Activated effector memory CD4-positive, alpha-beta T cell treated with Interleukin-2 at 50 U/mL for 16 hours (primary cell): Measurements from ENCODE around the gene SEMA4F.

Source experiments
- DNase-seq: peaks from one replicate; pipeline ENCODE4 v3.0.0-alpha.2; 2020

Gene SEMA4F

GRCh38 chr2:74668087-74668486 lies 14.0 kb downstream of the SEMA4F start:
- no peak for DNase-seq

- DNase-seq = no peak
Observed at GRCh38 chr2:74670263-74670662, 16.2 kb downstream of the SEMA4F start.

DNA sequence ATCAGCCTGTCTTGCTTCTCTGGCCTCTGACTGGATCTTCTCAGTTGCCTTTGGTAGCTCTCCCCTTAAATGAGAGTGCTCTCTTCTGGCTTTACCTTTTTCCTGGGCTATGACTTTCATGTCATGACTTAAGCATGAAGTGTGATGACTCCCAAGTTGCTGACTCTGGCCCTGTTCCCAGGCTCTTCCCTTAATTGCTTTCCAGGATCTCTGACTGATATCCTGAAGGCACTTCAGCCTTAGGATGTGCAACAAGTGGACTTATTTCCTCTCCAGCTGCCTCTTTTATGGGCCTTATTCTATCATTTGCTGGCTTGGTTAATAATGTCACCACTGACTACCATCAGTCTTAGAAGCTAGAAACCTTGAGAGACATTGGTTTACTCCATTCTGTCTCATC lies 17.4 kb downstream of the SEMA4F start:
- DNase-seq = no peak

DNA sequence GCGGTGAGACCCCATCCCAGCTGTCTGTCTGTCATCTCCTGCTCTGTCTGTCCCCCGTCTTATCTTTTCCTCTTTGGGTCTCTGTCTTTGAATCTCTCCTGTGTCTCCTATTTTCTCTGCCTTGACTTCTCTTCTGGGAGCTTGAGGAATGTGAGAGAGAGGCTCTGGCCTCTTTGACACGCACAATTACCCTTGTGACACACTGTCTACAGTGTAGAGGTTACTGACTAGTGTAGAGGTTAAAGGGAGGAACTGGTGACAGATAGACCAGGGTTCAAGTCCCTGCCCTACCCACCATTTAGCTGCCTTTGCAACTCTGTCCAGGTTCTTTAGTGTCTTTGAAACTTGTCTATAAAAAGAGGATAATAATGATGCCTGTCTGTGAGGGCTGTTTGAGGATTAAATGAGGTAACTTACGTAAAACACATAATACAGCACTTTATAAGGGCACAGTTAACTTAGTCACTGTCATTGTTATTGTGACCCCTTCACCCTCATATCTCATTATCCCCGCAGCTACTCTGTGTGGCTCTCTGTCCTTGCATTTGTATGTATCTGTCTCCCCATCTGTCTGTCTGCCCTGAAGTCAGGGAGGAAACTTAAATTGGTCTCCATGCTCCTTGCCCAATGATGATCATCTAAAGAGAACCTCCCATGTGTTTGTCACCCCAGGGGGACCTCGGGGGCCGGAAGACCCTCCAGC lies 19.9 kb downstream of the SEMA4F start:
- DNase-seq = no peak

GRCh38 chr2:74675090-74675489 lies 21.0 kb downstream of the SEMA4F start:
- no peak for DNase-seq

- DNase-seq = no peak
Observed at GRCh38 chr2:74676331-74676730, 22.3 kb downstream of the SEMA4F start.

DNA sequence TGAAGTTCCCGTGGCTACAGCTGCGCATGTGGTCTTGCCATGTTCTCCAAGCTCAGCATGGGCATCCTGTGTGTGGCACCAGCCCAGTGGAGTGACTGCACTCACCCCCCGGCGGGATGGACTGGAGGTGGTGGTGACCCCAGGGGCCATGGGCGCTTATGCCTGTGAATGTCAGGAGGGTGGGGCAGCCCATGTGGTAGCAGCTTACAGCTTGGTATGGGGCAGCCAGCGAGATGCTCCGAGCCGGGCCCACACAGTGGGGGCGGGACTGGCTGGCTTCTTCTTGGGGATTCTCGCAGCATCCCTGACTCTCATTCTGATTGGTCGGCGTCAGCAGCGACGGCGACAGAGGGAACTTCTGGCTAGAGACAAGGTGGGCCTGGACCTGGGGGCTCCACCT lies 25.6 kb downstream of the SEMA4F start:
- no peak for DNase-seq

- DNase-seq = no peak
Observed at GRCh38 chr2:74682501-74682900, 28.5 kb downstream of the SEMA4F start.

DNA sequence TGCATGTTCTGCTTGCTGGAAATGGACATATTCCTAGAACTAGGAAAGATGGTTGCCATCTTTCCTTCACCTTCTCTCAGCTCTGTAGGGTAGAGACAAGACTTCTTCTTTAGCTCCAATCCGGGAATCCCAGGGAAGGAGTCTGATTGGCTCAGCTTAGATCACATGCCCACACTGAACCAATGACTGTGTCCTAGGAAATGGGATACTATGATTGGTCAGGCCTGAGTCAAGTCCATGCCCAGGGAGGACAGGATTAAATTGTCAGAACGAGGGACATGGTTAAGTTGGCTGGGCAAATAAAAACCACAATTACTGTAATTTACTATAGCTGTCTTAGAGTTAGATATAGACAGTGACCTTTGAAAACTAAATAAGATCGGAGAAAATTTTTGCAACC lies 31.4 kb downstream of the SEMA4F start:
- no peak for DNase-seq

DNA sequence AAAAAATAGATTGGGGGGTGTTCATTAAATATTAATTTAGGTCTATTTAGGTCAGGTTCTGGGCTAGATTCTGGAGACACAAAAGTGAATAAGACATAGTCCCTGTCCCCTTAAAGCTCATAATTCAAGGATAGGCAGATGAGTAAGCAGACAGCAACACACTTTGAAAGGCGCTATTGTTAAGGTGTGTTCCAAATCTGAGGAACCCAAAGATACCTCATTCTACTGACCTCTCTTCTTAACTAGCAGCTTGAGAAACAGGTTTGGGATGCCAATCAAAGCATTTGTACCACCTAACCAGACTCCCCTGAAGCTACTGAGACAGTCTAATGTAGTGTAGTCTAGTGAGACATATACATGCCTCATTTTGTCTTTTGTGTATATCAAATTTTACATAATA lies 34.8 kb downstream of the SEMA4F start:
- DNase-seq = no peak

DNA sequence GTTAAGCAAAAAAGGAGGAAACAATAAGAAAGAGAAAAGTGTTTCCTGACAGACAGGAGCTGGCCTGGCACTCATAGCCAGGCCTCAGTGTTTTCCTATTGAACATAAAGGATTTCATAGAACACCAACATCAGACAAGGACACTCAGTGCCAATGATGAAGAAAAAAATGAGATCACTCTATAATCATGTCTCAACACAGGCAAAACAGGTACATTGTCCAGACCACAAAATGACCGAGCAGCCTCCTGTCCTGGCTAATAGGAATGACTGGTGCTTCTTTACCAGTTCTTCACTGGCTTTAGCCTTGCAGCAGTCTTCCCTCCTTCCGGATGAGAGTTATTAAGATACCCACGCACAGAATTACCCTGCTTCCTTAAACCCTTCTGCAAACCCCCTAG lies 35.6 kb downstream of the SEMA4F start:
- no peak for DNase-seq

GRCh38 chr2:74690571-74690970 lies 36.5 kb downstream of the SEMA4F start:
- DNase-seq = no peak

GRCh38 chr2:74691929-74692328 lies 37.9 kb downstream of the SEMA4F start:
- DNase-seq = no peak

- DNase-seq = no peak
Observed at GRCh38 chr2:74693213-74693612, 39.2 kb downstream of the SEMA4F start.

DNA sequence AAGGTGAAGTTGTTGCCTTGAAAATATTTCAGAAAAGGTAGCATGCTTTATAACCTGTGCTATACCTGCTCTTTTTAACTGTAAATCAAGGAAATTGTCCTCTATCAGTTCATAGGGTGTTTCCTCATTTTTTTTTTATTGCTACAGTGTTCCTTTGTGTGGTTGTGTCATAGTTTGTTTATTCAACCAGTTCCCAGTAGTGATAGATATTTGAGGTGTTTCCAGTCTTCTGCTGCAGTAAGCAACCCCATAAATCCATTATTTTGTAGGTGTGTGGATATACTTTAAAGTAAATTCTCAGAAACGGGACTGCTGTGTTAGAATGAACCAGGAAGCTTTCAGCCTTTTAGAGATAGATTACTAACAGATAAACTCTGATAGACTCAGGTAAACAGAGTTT lies 39.6 kb downstream of the SEMA4F start:
- no peak for DNase-seq

DNA sequence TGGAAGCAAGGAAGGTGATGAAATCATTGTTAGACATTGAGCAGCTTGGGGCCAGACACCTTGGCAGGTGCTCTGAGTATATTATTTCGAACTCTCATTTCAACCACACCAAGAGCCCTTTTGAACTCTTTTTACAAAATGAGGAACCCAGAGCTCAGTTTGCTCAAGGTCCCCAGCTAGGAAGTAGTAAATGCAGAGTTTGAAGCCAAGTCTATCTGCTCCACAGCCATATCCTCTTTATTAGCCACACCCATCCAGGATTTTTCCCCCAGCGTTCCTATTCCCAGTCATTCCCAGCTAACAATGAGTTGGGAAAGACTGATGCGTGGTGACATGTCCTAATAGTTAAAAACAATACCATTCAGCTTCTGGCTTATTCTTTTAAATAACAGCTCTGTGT lies 40.2 kb downstream of the SEMA4F start:
- no peak for DNase-seq

- DNase-seq = no peak
Observed at GRCh38 chr2:74695663-74696062, 41.6 kb downstream of the SEMA4F start.

GRCh38 chr2:74696829-74697228 lies 42.8 kb downstream of the SEMA4F start:
- DNase-seq = no peak

DNA sequence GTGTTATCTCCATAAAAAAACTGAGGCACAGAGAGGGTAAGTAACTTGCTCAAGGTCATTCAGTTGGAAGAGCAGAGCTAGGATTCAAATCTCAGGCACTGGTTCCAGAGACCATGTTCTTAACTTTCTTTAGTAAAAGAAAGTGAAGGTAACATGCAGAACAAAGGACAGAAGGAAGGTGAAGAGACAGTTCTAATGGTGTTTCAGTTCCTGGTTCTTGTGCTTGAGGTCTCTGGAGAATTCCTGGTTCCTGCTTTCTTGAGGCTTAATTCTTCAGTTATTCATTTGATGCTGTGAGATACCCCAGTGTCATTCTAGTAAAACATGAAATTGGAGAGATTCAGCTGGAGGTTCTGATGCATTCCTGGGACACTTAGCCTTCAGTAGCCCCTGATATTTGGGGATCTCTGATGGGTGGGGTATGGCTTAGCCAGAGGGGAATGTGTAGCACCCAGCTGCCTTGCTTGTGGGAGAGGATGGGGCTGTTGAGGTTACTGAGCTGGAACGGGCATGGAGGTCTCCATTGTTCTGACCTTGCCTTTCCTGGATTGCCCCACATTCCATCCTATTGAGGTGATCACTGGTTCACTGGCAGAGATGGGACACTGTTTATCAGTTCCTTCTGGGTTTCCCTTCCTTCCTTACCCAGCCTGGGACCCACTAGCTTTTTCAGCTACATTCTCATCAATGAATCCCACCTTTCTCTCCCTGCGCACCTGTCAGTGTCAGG lies 46.8 kb downstream of the SEMA4F start:
- no peak for DNase-seq

DNA sequence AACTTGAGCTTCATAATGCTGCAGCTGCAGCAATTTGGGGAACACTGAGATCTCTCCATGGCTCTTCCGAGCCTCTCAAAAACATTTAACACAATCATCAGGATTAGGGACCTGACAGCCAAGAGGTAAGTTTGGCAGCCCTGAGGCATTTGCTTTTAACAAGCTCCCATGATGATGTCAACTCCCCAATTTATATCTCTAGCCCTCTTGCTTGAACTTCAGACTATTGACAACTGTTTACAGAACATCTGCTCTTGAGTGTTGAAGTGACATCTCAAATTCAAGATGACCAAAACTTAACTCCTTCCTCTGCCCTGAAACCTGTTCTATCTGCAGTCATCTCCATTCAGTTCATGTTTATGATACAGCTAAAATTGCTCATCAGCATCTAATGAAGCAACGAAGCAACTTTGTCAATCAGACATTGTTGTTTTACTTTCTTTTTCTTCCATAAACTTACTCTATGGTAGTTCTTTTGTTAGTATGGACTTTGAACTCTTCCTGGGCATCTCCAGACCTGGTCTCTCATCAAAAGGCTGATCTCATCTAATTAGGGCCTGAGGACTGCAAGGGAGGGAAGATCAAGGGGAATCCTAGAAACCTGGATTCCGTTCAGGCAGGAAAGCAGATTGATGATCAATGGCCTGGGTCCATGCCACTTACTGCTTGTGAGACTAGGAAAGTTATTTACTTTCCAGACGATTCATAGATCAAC lies 48.1 kb downstream of the SEMA4F start:
- no peak for DNase-seq

GRCh38 chr2:74703373-74703772 lies 49.3 kb downstream of the SEMA4F start:
- DNase-seq = no peak

DNA sequence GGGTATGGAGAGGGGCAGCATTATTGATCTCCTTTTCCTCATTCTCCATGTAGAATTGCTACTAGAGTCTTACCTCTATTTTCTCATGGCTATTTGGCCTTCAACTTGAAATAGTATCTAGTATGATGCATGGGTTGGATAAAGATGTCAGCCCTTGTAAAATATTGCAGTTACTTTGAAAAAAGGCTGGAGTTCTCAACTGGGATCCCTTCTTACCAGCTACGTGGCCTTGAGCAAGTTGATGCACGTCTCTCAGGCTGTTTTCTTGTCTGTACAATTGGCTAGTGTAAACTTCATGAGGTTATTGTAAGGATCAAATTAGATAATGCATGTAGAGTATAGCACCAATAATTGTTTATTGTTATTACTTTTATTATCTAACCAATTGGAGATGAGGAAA lies 50.2 kb downstream of the SEMA4F start:
- no peak for DNase-seq

GRCh38 chr2:74706741-74707140 lies 52.7 kb downstream of the SEMA4F start:
- no peak for DNase-seq

DNA sequence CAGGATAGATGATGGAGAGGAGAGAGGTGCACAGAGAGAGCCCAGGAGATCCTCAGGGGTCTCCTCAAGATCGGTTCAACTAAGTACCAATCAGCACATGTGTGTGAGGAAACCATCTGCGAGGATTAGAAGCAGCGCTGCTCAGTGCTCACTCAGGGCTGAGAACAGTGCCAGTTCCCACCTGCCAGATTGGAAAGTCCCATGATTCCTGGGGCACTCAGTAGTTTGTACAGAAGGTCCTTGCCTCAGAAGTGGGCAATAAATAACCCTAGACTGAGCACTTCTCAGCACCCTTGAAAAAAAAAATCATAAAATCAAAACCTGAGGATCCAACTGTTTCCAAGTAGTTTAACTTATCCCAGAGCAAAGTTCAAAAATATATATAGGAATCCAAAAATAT lies 53.8 kb downstream of the SEMA4F start:
- DNase-seq = no peak
